Panc1 (cell line): ENCODE data around the gene DEFB132.

Source experiments
- POLR2AphosphoS5 ChIP-seq: IDR thresholded peaks from 2 replicates; pipeline ENCODE4 v1.6.1; 2012; ENCODE audit warnings: mild to moderate bottlenecking, low read depth, low read length, moderate library complexity
- REST ChIP-seq, 2 experiments: IDR thresholded peaks; 2 replicates each; pipeline ENCODE4 v1.6.1; 2011 to 2012; ENCODE audit warnings: low read depth in 2 of 2, control low read depth in 1 of 2, low read length in 1 of 2, mild to moderate bottlenecking in 1 of 2, moderate library complexity in 1 of 2; ENCODE audit not compliant: insufficient read depth in 1 of 2
- SIN3A ChIP-seq: IDR thresholded peaks from 2 replicates; pipeline ENCODE4 v1.6.1; 2012; ENCODE audit warnings: low read depth, mild to moderate bottlenecking, low read length, moderate library complexity, borderline replicate concordance; ENCODE audit not compliant: insufficient read depth
- TCF7L2 ChIP-seq: IDR thresholded peaks from 2 replicates; pipeline ENCODE4 v1.6.1; 2011; ENCODE audit warnings: mild to moderate bottlenecking, low read depth, low read length, inconsistent platforms
- TF ChIP-seq, protein P1 (sequence below): fragments of 450-650 bp; IDR thresholded peaks from 2 replicates; pipeline ENCODE4 v1.5.1; 2017; ENCODE audit warnings: mild to moderate bottlenecking

DNA sequence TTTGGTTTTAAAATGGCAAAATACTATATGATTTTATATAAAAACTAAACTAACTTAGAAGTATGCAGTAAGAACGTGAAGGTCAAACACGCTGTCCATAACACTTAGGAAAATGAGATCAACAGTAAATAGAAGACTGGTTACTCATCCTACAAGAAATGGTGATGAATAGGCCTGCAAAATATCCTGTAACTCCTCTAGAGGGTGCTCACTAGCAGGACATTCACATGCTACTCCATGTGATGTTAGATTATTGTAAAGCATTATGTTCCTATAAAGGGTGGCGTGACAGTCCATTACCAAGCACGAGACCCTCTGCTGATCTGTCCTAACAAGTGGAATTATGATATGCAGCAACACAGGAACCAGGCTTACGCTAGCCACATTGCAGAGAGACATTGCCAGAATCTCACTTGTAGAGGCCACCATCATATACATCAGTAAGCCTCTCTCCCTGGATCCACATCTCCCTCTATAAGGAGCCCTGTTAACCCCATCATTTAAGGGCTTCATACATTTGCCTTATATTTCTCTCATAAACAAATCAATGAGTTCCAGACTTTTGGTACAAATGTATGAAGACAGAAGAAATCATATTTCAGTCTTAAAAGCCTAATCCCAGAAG, 48.5 kb upstream of the DEFB132 start:
- TF ChIP-seq, protein P1, sequence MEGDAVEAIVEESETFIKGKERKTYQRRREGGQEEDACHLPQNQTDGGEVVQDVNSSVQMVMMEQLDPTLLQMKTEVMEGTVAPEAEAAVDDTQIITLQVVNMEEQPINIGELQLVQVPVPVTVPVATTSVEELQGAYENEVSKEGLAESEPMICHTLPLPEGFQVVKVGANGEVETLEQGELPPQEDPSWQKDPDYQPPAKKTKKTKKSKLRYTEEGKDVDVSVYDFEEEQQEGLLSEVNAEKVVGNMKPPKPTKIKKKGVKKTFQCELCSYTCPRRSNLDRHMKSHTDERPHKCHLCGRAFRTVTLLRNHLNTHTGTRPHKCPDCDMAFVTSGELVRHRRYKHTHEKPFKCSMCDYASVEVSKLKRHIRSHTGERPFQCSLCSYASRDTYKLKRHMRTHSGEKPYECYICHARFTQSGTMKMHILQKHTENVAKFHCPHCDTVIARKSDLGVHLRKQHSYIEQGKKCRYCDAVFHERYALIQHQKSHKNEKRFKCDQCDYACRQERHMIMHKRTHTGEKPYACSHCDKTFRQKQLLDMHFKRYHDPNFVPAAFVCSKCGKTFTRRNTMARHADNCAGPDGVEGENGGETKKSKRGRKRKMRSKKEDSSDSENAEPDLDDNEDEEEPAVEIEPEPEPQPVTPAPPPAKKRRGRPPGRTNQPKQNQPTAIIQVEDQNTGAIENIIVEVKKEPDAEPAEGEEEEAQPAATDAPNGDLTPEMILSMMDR = peak; percentile 72
- no peak for TF ChIP-seq TCF7L2
- no peak for TF ChIP-seq REST (IDR thresholded peaks at IDR 0.05; ENCODE audit: insufficient read depth in 1 of 2, low read depth in 2 of 2, low read length in 1 of 2)
- no peak for TF ChIP-seq POLR2AphosphoS5
- no peak for TF ChIP-seq SIN3A
